AG09309 (cell line): ENCODE data around the gene LGI4.

Source experiments
- DNase-seq: peaks from one replicate; pipeline ENCODE4 v3.0.0-alpha.2; 2010; ENCODE audit warnings: low read depth
- H3K4me3 ChIP-seq: 2 replicates; pipeline ENCODE4 v1.5.1; 2011; ENCODE audit warnings: mild to moderate bottlenecking, low read depth, low read length, moderate library complexity; ENCODE audit not compliant: control insufficient read depth
- TF ChIP-seq, protein P1 (sequence below): IDR thresholded peaks from 2 replicates; pipeline ENCODE4 v1.5.1; 2011; ENCODE audit warnings: mild to moderate bottlenecking, low read depth, low read length, inconsistent platforms; ENCODE audit not compliant: insufficient read depth, control insufficient read depth; ENCODE audit errors: missing control alignments

Gene LGI4

DNA sequence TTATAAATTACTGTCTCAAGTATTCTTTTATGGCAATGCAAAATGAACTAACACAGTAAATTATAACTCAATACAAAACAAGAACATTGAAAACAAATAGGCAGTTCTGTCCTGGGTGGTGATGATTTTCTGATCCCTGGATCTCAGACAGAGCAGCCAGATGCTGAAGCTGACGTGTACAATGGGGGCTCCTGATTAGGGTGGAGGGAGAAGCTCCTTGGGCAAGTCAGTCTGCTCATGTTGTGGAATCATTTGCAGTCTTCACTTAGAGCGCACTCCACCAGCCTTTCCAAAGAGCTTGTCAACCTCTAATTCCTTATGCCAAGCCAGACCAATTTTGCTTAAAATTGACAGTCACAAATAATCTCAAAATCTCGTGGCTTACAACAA is 41.3 kb upstream of the LGI4 start:
- DNase-seq = no peak
- TF ChIP-seq, protein P1, sequence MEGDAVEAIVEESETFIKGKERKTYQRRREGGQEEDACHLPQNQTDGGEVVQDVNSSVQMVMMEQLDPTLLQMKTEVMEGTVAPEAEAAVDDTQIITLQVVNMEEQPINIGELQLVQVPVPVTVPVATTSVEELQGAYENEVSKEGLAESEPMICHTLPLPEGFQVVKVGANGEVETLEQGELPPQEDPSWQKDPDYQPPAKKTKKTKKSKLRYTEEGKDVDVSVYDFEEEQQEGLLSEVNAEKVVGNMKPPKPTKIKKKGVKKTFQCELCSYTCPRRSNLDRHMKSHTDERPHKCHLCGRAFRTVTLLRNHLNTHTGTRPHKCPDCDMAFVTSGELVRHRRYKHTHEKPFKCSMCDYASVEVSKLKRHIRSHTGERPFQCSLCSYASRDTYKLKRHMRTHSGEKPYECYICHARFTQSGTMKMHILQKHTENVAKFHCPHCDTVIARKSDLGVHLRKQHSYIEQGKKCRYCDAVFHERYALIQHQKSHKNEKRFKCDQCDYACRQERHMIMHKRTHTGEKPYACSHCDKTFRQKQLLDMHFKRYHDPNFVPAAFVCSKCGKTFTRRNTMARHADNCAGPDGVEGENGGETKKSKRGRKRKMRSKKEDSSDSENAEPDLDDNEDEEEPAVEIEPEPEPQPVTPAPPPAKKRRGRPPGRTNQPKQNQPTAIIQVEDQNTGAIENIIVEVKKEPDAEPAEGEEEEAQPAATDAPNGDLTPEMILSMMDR = no peak
- H3K4me3 ChIP-seq = no peak overlapping the region

DNA sequence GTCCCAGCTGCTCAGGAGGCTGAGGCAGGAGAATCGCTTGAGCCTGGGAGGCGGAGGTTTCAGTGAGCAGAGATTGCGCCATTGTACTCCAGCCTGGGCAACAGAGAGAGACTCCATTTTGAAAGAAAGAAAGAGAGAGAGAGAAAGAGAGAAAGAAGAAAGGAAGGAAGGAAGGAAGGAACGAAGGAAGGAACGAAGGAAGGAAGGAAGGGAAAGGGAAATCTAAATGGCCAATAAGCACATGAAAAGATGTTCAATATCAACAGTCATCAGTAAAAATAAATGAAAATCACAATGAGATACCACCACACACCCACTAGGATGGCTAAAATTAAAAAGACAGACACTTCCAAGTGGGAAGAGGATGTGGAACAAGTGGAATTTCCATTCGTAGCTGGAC is 39.4 kb upstream of the LGI4 start:
- DNase-seq = no peak
- H3K4me3 ChIP-seq = no peak overlapping the region
- TF ChIP-seq, protein P1 = no peak

DNA sequence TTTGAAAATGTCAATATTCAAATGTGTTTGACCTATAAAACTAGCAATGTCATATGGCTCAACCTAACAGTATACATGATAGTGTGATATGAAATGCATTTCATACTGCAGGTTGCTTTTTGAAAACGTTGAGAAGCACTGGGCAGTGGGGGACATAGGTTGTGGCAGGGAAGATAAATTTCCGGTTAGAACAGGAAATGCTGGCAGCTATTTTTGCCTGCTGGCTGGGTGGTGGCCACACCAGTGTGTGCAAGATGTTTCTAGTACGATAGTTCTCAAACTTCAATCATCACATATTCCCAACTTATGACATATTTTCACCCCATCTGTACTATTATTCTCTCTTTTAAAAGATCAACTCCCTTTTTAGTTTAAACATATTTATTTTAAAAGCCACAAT is 36.9 kb upstream of the LGI4 start:
- no peak for DNase-seq
- TF ChIP-seq, protein P1 = no peak
- H3K4me3 ChIP-seq = no peak overlapping the region

DNA sequence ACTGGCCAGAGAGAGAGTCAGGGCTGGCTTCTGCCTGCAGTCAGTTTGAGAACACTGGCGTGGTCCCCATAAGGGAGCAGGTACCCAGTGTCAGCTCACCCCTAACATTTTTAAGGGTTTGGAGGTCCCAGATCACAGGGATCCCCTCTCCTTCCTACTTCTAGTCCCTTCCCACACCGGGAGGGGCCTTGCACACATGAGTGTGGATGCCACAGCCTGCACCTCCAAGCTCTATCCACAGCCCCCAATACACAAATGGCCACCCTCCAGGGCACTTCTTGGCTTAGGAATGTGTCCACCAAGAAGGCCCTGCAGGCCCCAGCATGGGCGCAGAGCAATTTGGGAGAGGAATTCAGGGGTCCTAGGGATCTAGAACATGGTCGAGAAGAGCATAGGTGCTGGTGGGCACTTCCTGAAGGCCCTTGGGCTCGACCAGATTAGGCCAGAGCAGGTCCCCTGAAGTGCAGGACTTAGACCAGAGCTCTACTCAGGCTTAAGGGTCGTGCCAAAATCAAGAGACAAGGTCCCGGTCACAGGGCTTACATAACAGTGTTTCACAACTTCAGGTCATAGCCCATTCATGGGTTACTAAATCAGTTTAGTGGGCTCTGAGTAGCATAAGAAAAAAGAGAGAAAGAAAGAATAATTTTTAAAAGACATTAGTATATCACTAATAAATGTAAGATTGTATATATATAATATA is 35.7 kb upstream of the LGI4 start:
- TF ChIP-seq, protein P1 = no peak
- DNase-seq = no peak
- no peak overlapping the region for H3K4me3 ChIP-seq

DNA sequence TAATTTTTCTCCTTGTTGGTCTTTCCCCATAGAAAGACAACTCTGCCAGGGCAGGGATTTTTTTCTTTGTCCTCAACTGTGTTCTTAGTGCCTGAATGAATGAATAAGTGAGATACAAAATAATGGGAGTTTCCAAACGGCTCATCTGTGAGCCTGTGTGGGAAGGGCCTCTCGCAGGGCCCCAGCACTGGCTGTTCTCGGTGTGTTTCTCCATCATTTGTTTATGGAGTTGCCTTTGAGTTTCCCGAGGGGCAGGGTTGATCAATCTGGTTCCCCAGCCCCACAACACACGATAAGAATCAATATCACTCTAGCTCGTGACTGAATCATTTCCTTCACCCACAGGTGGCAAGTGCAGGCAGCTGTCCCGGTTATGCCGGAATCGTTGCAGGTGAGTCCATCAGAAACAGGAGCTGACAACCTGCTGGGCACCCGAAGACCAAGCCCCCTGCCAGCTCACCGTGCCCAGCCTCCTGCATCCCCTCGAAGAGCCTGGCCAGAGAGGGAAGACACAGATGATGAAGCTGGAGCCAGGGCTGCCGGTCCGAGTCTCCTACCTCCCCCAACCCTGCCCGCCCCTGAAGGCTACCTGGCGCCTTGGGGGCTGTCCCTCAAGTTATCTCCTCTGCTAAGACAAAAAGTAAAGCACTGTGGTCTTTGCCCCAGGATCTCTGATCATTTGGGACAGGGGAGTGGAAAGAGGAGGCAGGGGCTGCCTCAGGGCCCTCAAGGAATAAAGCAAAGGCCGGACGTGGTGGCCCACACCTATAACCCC is 34.5 kb upstream of the LGI4 start:
- no peak overlapping the region for H3K4me3 ChIP-seq
- TF ChIP-seq, protein P1 = no peak
- DNase-seq = no peak

DNA sequence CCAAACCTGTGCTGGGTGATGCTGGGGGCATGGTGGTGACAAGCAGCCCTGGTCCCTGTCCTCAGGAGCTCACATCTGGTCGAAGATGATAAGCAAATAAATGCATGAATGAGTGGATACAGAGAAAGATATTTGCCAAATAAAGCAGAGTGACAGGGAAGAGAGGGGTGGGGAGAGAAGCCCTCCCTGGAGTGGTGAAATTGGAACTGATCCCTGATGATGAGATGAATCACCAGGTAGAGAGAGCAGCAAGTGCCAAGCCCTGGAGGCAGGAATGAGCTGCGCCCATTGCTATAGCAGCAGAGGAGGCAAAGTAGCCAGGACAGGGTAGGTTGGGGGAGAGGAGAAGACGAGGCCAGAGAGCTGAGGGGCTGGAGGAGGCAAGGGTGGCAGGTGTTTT is 33.3 kb upstream of the LGI4 start:
- TF ChIP-seq, protein P1 = peak; percentile 10
- no peak for DNase-seq

More for the DNA sequence above, 33.3 kb upstream of the LGI4 start:
- H3K4me3 ChIP-seq = no peak overlapping the region
